ENCODE data around the gene IL1R1. TPM values are rescaled to one million over a fixed set of nuclear protein-coding genes. Genes with fewer than 3 reads are reported as not detected.

IL1R1 gene
- total and polyA plus RNA-seq, 10 of the 15 experiments (the other 5 are each of a cell fraction or from before 2014, with no cell fraction given), result 0.17 to 13.2 (median 0.53) TPM

DNA sequence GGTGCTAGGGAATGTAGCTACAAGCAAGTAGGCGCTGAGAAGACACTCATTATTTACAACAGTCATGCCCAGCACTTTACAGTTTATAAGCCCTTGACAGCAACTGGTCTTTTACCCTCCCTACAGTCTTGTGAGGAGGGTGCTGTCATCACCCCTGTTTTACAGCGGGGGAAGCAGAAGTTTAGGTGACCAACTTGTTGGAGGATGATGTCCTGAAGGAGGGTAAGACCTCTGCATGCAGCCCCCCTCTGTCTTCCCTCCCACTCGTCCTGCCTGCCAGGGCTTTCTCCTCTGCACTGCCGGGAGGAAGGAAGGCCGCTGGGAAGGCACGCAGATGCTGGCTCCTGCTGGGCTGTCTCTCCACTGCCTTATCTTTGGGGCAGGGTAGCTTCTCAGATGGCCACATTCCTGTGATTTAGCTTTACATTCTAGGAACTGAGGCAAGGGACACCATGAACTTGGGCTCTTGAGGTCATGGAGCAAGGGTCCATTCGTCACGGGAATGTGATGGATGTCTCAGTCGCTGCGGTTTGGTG lies 972 bp downstream of the IL1R1 start:
- CTCF ChIA-PET, result no interaction called here
- 47% methylated on average over 10 of the region's 10 CpGs for WGBS (ENCODE audit: insufficient coverage, insufficient replicate concordance, low lambda C conversion rate, missing lambda C conversion rate)
- ATAC-seq, result no peak
- SMC1A ChIA-PET (ENCODE audit: uncharacterized antibody, unreplicated experiment), result interaction anchor here (1.1 to 1.7 kb wide), 2 partner anchors 11 to 123 kb away, joined by 4 to 5 read pairs; no protein-coding TSS in a partner anchor
- POLR2A ChIA-PET, result no interaction called here
- Histone ChIP-seq H3K27ac (ENCODE audit: control insufficient read depth, insufficient read depth) (no peak overlapping the region), H3K79me2 (ENCODE audit: control insufficient read depth, insufficient read depth, low read length) (no peaks in the 10 kb centered on the region), H3K4me1 (ENCODE audit: control insufficient read depth, insufficient read depth, low read length) (no peaks in the 10 kb centered on the region), H4K20me1 (ENCODE audit: control insufficient read depth, insufficient read depth) (no peaks in the 10 kb centered on the region), H3K36me3 (ENCODE audit: control insufficient read depth in 2 of 2, insufficient read depth in 2 of 2, low read length in 1 of 2) (no peaks in the 10 kb centered on the region; a peak in 2 of 4 replicates), H3K4me2 (ENCODE audit: control insufficient read depth, insufficient read depth) (no peak overlapping the region), H3K27me3 (replicated peaks in 1 of 2; ENCODE audit: control insufficient read depth in 2 of 2, insufficient read depth in 2 of 2, low read length in 1 of 2) (no peaks in the 10 kb centered on the region), H2AFZ (ENCODE audit: control insufficient read depth, low read depth, low read length) (no peak overlapping the region), H3K4me3 (no peak overlapping the region), H3K9me3 (replicated peaks; ENCODE audit: control insufficient read depth, insufficient read depth, low read length) (peaks cover 50% of the 10 kb centered on the region; the same call in 2 of the 3 replicates), H3K9ac (ENCODE audit: control insufficient read depth, insufficient read depth, low read length) (no peak overlapping the region)
- no peak for TF ChIP-seq IKZF1 (conservative IDR thresholded peaks at IDR 0.05)
- TF ChIP-seq, protein P1, sequence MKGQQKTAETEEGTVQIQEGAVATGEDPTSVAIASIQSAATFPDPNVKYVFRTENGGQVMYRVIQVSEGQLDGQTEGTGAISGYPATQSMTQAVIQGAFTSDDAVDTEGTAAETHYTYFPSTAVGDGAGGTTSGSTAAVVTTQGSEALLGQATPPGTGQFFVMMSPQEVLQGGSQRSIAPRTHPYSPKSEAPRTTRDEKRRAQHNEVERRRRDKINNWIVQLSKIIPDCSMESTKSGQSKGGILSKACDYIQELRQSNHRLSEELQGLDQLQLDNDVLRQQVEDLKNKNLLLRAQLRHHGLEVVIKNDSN (IDR thresholded peaks at IDR 0.05; ENCODE audit: borderline replicate concordance, extremely low read length, insufficient read depth, low read depth, low read length), result no peak
- TF ChIP-seq POLR2AphosphoS5 (IDR thresholded peaks at IDR 0.05; ENCODE audit: low read length), result no peak
- TF ChIP-seq, protein P2, sequence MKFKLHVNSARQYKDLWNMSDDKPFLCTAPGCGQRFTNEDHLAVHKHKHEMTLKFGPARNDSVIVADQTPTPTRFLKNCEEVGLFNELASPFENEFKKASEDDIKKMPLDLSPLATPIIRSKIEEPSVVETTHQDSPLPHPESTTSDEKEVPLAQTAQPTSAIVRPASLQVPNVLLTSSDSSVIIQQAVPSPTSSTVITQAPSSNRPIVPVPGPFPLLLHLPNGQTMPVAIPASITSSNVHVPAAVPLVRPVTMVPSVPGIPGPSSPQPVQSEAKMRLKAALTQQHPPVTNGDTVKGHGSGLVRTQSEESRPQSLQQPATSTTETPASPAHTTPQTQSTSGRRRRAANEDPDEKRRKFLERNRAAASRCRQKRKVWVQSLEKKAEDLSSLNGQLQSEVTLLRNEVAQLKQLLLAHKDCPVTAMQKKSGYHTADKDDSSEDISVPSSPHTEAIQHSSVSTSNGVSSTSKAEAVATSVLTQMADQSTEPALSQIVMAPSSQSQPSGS (IDR thresholded peaks at IDR 0.05; ENCODE audit: low read length), result no peak
- no peak for TF ChIP-seq HDAC2 (IDR thresholded peaks at IDR 0.05)
- TF ChIP-seq, protein P3, sequence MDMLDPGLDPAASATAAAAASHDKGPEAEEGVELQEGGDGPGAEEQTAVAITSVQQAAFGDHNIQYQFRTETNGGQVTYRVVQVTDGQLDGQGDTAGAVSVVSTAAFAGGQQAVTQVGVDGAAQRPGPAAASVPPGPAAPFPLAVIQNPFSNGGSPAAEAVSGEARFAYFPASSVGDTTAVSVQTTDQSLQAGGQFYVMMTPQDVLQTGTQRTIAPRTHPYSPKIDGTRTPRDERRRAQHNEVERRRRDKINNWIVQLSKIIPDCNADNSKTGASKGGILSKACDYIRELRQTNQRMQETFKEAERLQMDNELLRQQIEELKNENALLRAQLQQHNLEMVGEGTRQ (IDR thresholded peaks at IDR 0.05; ENCODE audit: borderline replicate concordance, low read depth, low read length), result no peak
- TF ChIP-seq, protein P4, sequence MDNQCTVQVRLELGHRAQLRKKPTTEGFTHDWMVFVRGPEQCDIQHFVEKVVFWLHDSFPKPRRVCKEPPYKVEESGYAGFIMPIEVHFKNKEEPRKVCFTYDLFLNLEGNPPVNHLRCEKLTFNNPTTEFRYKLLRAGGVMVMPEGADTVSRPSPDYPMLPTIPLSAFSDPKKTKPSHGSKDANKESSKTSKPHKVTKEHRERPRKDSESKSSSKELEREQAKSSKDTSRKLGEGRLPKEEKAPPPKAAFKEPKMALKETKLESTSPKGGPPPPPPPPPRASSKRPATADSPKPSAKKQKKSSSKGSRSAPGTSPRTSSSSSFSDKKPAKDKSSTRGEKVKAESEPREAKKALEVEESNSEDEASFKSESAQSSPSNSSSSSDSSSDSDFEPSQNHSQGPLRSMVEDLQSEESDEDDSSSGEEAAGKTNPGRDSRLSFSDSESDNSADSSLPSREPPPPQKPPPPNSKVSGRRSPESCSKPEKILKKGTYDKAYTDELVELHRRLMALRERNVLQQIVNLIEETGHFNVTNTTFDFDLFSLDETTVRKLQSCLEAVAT (IDR thresholded peaks at IDR 0.05), result no peak
- TF ChIP-seq CBFB (IDR thresholded peaks at IDR 0.05; ENCODE audit: low read depth), result no peak
- TF ChIP-seq, protein P5, sequence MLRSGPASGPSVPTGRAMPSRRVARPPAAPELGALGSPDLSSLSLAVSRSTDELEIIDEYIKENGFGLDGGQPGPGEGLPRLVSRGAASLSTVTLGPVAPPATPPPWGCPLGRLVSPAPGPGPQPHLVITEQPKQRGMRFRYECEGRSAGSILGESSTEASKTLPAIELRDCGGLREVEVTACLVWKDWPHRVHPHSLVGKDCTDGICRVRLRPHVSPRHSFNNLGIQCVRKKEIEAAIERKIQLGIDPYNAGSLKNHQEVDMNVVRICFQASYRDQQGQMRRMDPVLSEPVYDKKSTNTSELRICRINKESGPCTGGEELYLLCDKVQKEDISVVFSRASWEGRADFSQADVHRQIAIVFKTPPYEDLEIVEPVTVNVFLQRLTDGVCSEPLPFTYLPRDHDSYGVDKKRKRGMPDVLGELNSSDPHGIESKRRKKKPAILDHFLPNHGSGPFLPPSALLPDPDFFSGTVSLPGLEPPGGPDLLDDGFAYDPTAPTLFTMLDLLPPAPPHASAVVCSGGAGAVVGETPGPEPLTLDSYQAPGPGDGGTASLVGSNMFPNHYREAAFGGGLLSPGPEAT (IDR thresholded peaks at IDR 0.05; ENCODE audit: low read depth), result no peak
- no peak for TF ChIP-seq SMAD1 (IDR thresholded peaks at IDR 0.05; ENCODE audit: low read depth, partially characterized antibody)
- TF ChIP-seq, protein P6, sequence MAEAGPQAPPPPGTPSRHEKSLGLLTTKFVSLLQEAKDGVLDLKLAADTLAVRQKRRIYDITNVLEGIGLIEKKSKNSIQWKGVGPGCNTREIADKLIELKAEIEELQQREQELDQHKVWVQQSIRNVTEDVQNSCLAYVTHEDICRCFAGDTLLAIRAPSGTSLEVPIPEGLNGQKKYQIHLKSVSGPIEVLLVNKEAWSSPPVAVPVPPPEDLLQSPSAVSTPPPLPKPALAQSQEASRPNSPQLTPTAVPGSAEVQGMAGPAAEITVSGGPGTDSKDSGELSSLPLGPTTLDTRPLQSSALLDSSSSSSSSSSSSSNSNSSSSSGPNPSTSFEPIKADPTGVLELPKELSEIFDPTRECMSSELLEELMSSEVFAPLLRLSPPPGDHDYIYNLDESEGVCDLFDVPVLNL (IDR thresholded peaks at IDR 0.05; ENCODE audit: low read depth, low read length), result no peak
- no peak for DNase-seq (ENCODE audit: low read depth, low spot score)
- no TSS peak for BruUV-seq (replicated peaks)
- FAIRE-seq, result no peak
- RAD21 ChIA-PET (ENCODE audit: unreplicated experiment), result no interaction called here
- in situ Hi-C loops (cut with MboI) (no loop called here), intact Hi-C loops (cut with micrococcal nuclease; ENCODE audit: unreplicated experiment) (no loop called here)
